Neural progenitor cell (in vitro differentiated cells): ENCODE data around the gene MKX.

ENCODE experiments used
- EZH2 ChIP-seq: fragments of 200-600 bp; sonication (generic); IDR thresholded peaks from 2 replicates; pipeline ENCODE4 v1.6.1; 2017; ENCODE audit warnings: antibody characterized with exemption, mild to moderate bottlenecking, moderate library complexity
- EZH2phosphoT487 ChIP-seq: fragments of 200-600 bp; sonication (generic); IDR thresholded peaks from 2 replicates; pipeline ENCODE4 v1.6.1; 2017; ENCODE audit warnings: antibody characterized with exemption
- TF ChIP-seq, protein P1 (sequence below): fragments of 200-600 bp; sonication (generic); IDR thresholded peaks from 2 replicates; pipeline ENCODE4 v1.5.1; 2017; ENCODE audit warnings: antibody characterized with exemption, mild to moderate bottlenecking

GRCh38 chr10:27636816-27637215 lies 108.8 kb downstream of the MKX start:
- TF ChIP-seq, protein P1, sequence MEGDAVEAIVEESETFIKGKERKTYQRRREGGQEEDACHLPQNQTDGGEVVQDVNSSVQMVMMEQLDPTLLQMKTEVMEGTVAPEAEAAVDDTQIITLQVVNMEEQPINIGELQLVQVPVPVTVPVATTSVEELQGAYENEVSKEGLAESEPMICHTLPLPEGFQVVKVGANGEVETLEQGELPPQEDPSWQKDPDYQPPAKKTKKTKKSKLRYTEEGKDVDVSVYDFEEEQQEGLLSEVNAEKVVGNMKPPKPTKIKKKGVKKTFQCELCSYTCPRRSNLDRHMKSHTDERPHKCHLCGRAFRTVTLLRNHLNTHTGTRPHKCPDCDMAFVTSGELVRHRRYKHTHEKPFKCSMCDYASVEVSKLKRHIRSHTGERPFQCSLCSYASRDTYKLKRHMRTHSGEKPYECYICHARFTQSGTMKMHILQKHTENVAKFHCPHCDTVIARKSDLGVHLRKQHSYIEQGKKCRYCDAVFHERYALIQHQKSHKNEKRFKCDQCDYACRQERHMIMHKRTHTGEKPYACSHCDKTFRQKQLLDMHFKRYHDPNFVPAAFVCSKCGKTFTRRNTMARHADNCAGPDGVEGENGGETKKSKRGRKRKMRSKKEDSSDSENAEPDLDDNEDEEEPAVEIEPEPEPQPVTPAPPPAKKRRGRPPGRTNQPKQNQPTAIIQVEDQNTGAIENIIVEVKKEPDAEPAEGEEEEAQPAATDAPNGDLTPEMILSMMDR, result no peak
- TF ChIP-seq EZH2 (no peak), EZH2phosphoT487 (no peak)
